Measurements from ENCODE around the gene CTAGE9.

The CTAGE9 gene

GRCh38 chr6:131682442-131682841, 28.4 kb downstream of the CTAGE9 start:
- H3K4me2 ChIP-seq (ENCODE audit: low read length) = no peak overlapping the region
- no peak overlapping the region for H3K4me3 ChIP-seq (ENCODE audit: low read depth, low read length, poor library complexity, severe bottlenecking)
- H3K9ac ChIP-seq (ENCODE audit: low read length) = no peak overlapping the region
- H3K27me3 ChIP-seq (ENCODE audit: insufficient read depth, low read length) = no peaks in the 10 kb centered on the region
- H3K36me3 ChIP-seq (ENCODE audit: insufficient read depth, low read length) = no peaks in the 10 kb centered on the region
- H3K4me1 ChIP-seq (ENCODE audit: insufficient read depth, low read length, severe bottlenecking) = no peaks in the 10 kb centered on the region
- H3K9me2 ChIP-seq (ENCODE audit: low read depth, low read length) = no peaks in the 10 kb centered on the region
- no peaks in the 10 kb centered on the region for H3F3A ChIP-seq (ENCODE audit: insufficient read depth, low read length)
- TF ChIP-seq EZH2 (IDR thresholded peaks at IDR 0.05; ENCODE audit: borderline replicate concordance, low read length) (no peak), CTCF (IDR thresholded peaks at IDR 0.05; ENCODE audit: low read length) (no peak)
- H2AFZ ChIP-seq (ENCODE audit: low read length) = no peak overlapping the region
- H3K79me2 ChIP-seq (ENCODE audit: insufficient read depth, low read length) = no peaks in the 10 kb centered on the region
- no peak overlapping the region for H3K27ac ChIP-seq (ENCODE audit: low read depth, low read length, poor library complexity, severe bottlenecking)
- no peaks in the 10 kb centered on the region for H3K9me3 ChIP-seq (ENCODE audit: low read length)
- no peaks in the 10 kb centered on the region for H4K20me1 ChIP-seq (ENCODE audit: insufficient read depth, low read length)

GRCh38 chr6:131681585-131681984, 29.2 kb downstream of the CTAGE9 start:
- no peak overlapping the region for H2AFZ ChIP-seq (ENCODE audit: low read length)
- H3K9me3 ChIP-seq (ENCODE audit: low read length) = no peaks in the 10 kb centered on the region
- no peak overlapping the region for H3K27ac ChIP-seq (ENCODE audit: low read depth, low read length, poor library complexity, severe bottlenecking)
- H3K36me3 ChIP-seq (ENCODE audit: insufficient read depth, low read length) = no peaks in the 10 kb centered on the region
- H3K9ac ChIP-seq (ENCODE audit: low read length) = no peak overlapping the region
- no peaks in the 10 kb centered on the region for H4K20me1 ChIP-seq (ENCODE audit: insufficient read depth, low read length)
- no peaks in the 10 kb centered on the region for H3K9me2 ChIP-seq (ENCODE audit: low read depth, low read length)
- H3K79me2 ChIP-seq (ENCODE audit: insufficient read depth, low read length) = no peaks in the 10 kb centered on the region
- H3K4me2 ChIP-seq (ENCODE audit: low read length) = no peak overlapping the region
- no peak overlapping the region for H3K4me3 ChIP-seq (ENCODE audit: low read depth, low read length, poor library complexity, severe bottlenecking)
- no peaks in the 10 kb centered on the region for H3F3A ChIP-seq (ENCODE audit: insufficient read depth, low read length)
- no peaks in the 10 kb centered on the region for H3K27me3 ChIP-seq (ENCODE audit: insufficient read depth, low read length)
- TF ChIP-seq EZH2 (IDR thresholded peaks at IDR 0.05; ENCODE audit: borderline replicate concordance, low read length) (no peak), CTCF (IDR thresholded peaks at IDR 0.05; ENCODE audit: low read length) (no peak)
- H3K4me1 ChIP-seq (ENCODE audit: insufficient read depth, low read length, severe bottlenecking) = no peaks in the 10 kb centered on the region

- H3K36me3 ChIP-seq (ENCODE audit: insufficient read depth, low read length) = no peaks in the 10 kb centered on the region
Observed at GRCh38 chr6:131680868-131681267, 29.9 kb downstream of the CTAGE9 start.

More at GRCh38 chr6:131680868-131681267, 29.9 kb downstream of the CTAGE9 start:
- Histone ChIP-seq H3K4me2 (ENCODE audit: low read length) (no peak overlapping the region), H3K27me3 (ENCODE audit: insufficient read depth, low read length) (no peaks in the 10 kb centered on the region), H2AFZ (ENCODE audit: low read length) (no peak overlapping the region), H3K4me3 (ENCODE audit: low read depth, low read length, poor library complexity, severe bottlenecking) (no peak overlapping the region), H3K4me1 (ENCODE audit: insufficient read depth, low read length, severe bottlenecking) (no peaks in the 10 kb centered on the region), H3K79me2 (ENCODE audit: insufficient read depth, low read length) (no peaks in the 10 kb centered on the region), H3K9me2 (ENCODE audit: low read depth, low read length) (no peaks in the 10 kb centered on the region), H3F3A (ENCODE audit: insufficient read depth, low read length) (no peaks in the 10 kb centered on the region), H3K9ac (ENCODE audit: low read length) (no peak overlapping the region), H3K27ac (ENCODE audit: low read depth, low read length, poor library complexity, severe bottlenecking) (no peak overlapping the region), H3K9me3 (ENCODE audit: low read length) (no peaks in the 10 kb centered on the region), H4K20me1 (ENCODE audit: insufficient read depth, low read length) (no peaks in the 10 kb centered on the region)
- no peak for TF ChIP-seq EZH2 (IDR thresholded peaks at IDR 0.05; ENCODE audit: borderline replicate concordance, low read length)
- no peak for TF ChIP-seq CTCF (IDR thresholded peaks at IDR 0.05; ENCODE audit: low read length)

Measured in OCI-LY1 (cell line).